C4-2B (cell line): ENCODE results near the gene DLX2.
A peak's percentile ranks its signal among the peaks of the same experiment; 100 is the strongest.

Source experiments
- H3K27ac ChIP-seq: fragments of 450-650 bp; 2 replicates; pipeline ENCODE4 v1.5.1; 2017
- ZFX ChIP-seq: fragments of 450-650 bp; IDR thresholded peaks from 2 replicates; pipeline ENCODE4 v1.6.1; 2017
- TF ChIP-seq, protein P1 (sequence below): fragments of 450-650 bp; conservative IDR thresholded peaks from 2 replicates; pipeline ENCODE4 v1.5.1; 2017; ENCODE audit warnings: mild to moderate bottlenecking

DLX2 gene

GRCh38 chr2:172095146-172095904, 7.4 kb downstream of the DLX2 start:
- TF ChIP-seq, protein P1, sequence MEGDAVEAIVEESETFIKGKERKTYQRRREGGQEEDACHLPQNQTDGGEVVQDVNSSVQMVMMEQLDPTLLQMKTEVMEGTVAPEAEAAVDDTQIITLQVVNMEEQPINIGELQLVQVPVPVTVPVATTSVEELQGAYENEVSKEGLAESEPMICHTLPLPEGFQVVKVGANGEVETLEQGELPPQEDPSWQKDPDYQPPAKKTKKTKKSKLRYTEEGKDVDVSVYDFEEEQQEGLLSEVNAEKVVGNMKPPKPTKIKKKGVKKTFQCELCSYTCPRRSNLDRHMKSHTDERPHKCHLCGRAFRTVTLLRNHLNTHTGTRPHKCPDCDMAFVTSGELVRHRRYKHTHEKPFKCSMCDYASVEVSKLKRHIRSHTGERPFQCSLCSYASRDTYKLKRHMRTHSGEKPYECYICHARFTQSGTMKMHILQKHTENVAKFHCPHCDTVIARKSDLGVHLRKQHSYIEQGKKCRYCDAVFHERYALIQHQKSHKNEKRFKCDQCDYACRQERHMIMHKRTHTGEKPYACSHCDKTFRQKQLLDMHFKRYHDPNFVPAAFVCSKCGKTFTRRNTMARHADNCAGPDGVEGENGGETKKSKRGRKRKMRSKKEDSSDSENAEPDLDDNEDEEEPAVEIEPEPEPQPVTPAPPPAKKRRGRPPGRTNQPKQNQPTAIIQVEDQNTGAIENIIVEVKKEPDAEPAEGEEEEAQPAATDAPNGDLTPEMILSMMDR = no peak
- TF ChIP-seq ZFX = no peak
- peak overlapping the region; percentile 81 for H3K27ac ChIP-seq

DNA sequence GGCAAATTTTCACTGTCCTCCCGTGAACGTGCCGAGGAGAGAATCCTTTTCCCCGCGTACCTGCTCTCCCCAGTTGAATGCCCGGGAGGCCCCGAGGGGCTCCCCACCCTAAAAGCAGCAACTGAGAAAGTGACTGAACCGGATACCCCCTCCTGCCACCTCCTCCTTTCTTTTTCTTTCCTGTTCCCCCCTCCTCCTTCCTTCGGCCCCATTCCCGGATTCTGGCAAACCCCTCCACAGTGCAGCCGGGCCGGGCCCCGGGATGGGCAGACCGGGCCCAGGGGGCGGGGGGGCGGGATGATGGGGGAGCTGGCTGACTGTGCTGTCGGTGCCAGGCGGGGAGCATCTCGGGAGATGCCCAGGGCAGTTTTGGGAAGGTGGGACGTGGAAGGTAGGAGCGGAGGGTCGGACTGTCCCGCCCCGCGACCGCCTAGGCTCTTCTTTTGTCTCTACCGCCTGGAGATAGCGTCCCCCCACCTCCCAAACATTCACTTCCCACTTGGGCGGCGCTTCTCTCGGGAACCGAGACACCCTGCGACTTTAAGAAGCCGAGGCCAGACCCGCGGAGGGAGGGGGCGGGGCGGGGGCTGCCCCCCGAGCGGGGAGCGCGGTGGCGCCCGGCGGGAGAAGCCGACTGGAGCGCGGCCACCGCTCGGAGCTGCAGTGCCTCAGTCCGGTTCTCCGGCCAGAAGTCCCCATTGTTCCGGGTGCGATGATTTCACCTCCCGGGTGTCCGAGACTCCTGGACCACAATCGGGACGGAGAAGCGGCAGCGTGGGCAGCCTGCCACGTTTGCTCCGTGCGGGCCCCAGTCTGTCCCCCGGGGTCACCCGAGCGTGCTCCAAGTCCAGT, 8.2 kb downstream of the DLX2 start:
- peak overlapping the region; percentile 81 for H3K27ac ChIP-seq
- TF ChIP-seq ZFX = no peak
- TF ChIP-seq, protein P1 = no peak

DNA sequence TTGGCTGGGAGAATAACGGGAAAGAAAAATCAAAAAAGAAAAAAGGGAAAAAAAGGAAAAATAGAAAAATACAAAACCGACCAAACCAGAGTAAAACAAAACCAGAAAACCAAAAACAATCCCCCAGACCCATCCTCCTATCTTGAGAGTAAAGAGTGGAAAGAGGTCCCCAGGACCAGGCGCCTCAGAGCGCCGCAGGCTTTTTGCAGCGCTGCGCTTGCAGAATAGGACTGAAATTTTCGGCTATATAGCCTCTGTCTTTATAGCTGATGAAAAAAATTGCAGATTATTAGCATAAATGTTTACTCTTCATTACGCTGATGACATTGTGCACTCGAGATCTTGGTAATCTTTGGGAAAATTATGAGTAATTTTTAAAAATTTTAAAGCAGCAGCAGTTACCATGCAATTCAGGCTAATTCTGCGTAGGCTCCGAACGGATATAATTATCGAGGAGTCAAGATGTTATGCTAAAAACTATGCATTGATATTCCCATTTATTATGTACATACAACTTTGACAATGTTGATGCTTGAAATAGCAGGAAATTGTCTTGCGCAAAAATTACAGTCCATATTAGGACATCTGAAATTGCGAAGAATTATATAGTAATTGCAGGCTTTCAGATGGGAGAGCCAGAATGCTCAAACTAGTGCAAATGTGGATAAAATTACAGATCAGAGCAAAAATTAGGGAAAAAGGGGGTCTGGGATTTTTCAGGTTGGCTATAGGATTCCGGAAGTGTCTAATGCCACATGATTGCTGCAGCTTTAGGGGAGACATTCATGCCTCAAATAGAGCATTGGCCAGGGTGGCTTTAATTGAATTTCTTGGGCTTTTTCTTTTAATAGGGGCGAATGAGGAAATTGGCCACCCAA, 9.0 kb downstream of the DLX2 start:
- TF ChIP-seq ZFX = no peak
- TF ChIP-seq, protein P1 = no peak
- no peak overlapping the region for H3K27ac ChIP-seq

- TF ChIP-seq, protein P1 = no peak
- TF ChIP-seq ZFX = no peak
- no peak overlapping the region for H3K27ac ChIP-seq
Measured at GRCh38 chr2:172092716-172093415, 9.8 kb downstream of the DLX2 start.

DNA sequence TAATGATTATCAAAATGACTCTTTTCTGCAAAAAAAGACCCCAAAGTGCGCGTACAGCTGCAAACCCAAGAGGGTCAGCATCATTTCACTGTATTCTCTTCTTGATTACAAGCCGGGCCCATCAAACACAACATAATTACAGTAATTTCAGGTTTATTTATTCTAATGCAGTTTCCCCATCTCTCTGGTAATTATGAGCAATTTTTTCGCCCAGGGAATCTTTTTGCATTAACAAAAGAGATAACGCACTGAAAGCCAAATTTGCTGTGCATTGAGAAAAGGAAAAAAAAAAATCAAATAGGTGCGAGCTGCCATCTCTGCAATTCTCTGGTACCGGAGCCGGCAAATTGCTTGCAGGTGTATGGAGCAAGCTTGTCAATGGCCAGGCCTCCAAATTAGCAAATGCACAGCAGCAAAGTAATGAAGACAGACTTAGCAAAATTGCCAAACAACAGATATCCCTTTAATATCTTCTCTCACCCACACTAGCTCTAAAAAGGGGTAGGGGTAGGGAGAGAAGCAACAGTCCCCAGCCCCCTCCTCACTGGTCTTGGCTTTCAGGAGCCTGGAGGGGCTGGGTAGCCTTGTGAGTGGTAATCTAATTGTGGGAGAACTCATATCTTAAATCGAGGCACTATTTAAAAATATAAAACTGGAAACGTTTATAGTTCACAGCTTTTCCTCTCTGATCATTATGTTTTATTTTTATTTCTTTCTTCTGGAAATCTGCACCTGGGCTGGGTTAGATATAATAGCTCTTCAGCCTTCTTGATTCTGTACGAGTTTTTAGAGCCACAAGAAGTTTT, 10.7 kb downstream of the DLX2 start:
- no peak overlapping the region for H3K27ac ChIP-seq
- TF ChIP-seq ZFX = no peak
- TF ChIP-seq, protein P1 = no peak

DNA sequence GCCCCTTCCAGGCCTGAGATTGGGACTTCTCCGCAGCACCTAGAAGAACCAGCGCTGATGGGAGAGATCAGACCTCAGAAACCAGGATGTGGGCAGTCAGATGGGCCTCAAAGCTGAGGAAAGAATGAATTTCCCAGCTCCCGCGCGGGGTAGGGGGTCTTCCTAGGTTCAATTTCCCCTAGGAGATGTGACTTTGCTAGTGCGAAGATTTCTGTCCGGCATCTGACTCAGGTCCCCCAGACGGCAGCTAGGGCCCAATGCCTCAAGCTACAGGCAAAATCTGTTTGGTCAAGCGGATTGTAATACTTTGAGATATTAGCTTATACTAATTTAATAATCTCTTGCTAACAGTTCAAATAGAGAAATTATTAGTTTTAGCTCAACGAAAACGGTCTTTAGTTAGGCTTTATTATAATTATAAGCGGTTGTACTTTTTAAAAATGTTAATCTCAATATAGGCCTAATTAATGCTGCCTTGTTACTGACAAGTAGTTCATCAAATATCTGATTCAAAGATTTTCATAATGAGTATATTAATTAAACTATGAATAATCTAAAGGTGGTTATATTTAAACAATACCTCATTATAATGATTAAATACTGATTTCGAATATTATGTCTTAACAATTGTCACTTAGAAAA, 11.6 kb downstream of the DLX2 start:
- TF ChIP-seq, protein P1 = no peak
- TF ChIP-seq ZFX = no peak
- no peak overlapping the region; the same call in 1 of the 2 replicates for H3K27ac ChIP-seq
